ENCODE measurements around the gene TMEM214.

Gene TMEM214

GRCh38 chr2:27003857-27004256, 28.9 kb upstream of the TMEM214 start:
- TF ChIP-seq CTCF (IDR thresholded peaks at IDR 0.05), result no peak

GRCh38 chr2:27006602-27007415, 26.0 kb upstream of the TMEM214 start:
- TF ChIP-seq CTCF (IDR thresholded peaks at IDR 0.05), result no peak

- TF ChIP-seq CTCF (IDR thresholded peaks at IDR 0.05), result no peak
These were observed 25.1 kb upstream of the TMEM214 start for GRCh38 chr2:27007416-27008374.

- TF ChIP-seq CTCF (IDR thresholded peaks at IDR 0.05), result no peak
These were observed 24.1 kb upstream of the TMEM214 start for GRCh38 chr2:27008678-27009077.

- no peak for TF ChIP-seq CTCF (IDR thresholded peaks at IDR 0.05)
These were observed 23.7 kb upstream of the TMEM214 start for GRCh38 chr2:27009083-27009482.

- no peak for TF ChIP-seq CTCF (IDR thresholded peaks at IDR 0.05)
These were observed 23.0 kb upstream of the TMEM214 start for GRCh38 chr2:27009716-27010115.

GRCh38 chr2:27010139-27010538, 22.6 kb upstream of the TMEM214 start:
- no peak for TF ChIP-seq CTCF (IDR thresholded peaks at IDR 0.05)
